HG02588 (cell line): Measurements from ENCODE around the gene FOLR3.
"Not testable (repeated sequence)": the region's sequence is repeated elsewhere in the genome, so short reads cannot be mapped to it uniquely, and the experiment has no call there.

Experiments used
- ATAC-seq: cut with Tn5 transposase; IDR thresholded peaks from one replicate; pipeline ENCODE4 v1.9.1; 2021; ENCODE audit warnings: mild to moderate bottlenecking, moderate library complexity; ENCODE audit not compliant: unreplicated experiment

Gene FOLR3

GRCh38 chr11:72135473-72135872, at the start of gene FOLR3:
Gene FOLR3, plus strand, starts transcription at chr11:72135725. Its CDS starts 228 bp downstream, at chr11:72135953.
- not testable (repeated sequence) for ATAC-seq

- ATAC-seq = no peak
Measured at GRCh38 chr11:72088076-72088808, 47.3 kb upstream of the FOLR3 start.

DNA sequence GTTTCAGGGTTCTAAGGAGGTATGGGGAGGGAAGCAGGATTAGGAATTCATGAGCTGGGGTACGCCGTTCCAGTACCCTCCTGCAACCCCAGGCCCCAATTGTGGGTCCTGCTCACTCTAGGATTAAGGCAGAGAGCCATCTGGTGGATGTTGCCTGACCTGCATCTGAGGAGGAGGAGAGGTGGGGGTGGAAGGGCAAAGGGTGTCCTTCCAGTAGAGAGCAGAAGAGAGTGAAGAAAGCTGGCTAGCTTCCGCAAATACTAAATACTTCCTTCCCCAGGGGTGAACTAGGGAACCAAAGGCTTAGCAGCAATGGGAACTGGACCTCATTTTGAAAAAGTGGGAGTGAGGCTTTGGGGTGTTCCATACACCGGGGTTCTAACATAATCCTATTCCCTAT, 44.2 kb upstream of the FOLR3 start:
- ATAC-seq = peak; percentile 46

GRCh38 chr11:72098741-72099140, 36.8 kb upstream of the FOLR3 start:
- no peak for ATAC-seq

DNA sequence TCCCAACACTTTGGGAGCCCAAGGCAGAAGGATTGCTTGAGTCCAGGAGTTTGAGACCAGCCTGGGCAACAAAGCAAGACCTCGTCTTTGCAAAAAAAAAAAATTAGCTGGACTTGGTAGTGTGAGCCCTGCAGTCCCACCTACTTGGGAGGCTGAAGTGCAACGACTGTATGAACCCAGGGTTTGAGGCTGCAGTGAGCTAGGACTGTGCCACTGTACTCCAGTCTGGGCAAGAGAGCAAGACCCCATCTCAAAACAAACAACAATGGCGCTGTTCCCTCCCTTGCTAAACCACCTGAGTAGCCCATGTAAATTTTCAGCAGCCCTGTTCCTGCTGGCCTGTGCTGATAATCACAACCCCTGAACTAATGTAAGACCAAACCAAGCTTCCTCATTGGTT, 35.5 kb upstream of the FOLR3 start:
- no peak for ATAC-seq

GRCh38 chr11:72100462-72100861, 35.1 kb upstream of the FOLR3 start:
- ATAC-seq = no peak

GRCh38 chr11:72102162-72102561, 33.4 kb upstream of the FOLR3 start:
- no peak for ATAC-seq

GRCh38 chr11:72102631-72102945, 32.9 kb upstream of the FOLR3 start:
- ATAC-seq = no peak

DNA sequence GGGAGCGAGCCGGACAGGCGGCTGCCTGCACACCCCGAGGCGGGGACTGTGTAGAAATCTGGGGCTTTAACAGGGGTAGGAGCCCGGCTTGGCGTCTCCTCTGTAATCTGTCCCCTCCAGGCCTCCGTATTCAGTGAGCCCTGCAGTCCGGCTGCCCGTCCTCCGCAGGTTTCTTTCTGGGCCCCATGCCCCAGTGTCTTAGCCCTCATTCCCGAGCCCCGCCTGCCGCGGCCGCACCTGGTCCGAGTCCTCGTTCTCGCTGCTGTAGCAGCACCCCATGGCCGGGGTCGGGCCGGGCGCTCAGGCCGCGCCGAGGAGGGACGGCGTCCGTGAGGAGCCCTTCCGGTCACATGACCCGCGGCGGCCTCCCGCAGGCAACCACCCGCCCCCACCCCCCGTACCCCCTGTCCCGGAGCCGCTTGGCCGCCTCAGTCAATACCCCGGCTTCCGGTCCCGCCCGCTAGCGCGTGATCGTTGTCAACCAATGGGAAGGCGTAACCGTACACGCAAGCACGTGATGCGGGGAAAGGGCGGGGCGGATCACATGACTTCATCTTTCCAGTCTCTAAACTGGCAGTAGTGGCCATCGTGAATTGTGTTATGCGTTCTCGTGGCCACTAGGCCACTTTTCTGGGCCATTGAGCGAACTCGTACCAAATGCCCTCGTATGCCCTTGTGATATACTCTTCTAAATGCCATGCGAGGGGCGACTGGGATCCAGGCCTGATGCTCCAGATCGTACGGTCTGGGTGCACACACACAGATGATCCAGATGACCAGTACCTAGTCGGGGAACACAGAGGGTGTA, 32.4 kb upstream of the FOLR3 start, which contains the start of gene LAMTOR1:
Gene LAMTOR1 (minus strand): TSS at position 352 of the 808 bp plus-strand sequence. CDS start 73 bp downstream, at position 279.
- peak; percentile 81 for ATAC-seq

DNA sequence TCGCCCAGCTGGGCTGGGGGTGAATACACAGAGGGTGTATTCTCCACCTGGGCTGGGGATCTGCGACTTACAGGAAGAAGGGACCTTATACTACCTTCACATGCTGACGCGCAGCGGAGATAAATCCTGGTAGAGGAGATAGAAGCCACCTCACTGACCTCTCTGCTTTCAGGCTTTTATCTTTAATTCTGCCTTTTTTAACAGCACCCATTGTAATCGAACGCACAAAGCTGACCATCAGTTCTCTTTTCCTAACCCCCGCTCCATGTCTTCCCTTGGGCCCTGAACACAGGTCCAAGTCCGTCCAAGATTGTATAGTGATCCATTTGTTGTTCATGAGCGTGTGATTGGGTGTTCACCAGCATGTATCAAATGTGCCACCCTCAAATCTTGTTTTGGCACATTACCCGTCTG, 31.8 kb upstream of the FOLR3 start:
- no peak for ATAC-seq

GRCh38 chr11:72105888-72106287, 29.6 kb upstream of the FOLR3 start, which contains the start of gene TOMT:
Gene TOMT, plus strand, starts transcription at chr11:72105924. Its CDS starts 28 bp downstream, at chr11:72105952.
- ATAC-seq = no peak

GRCh38 chr11:72111300-72112142, 24.0 kb upstream of the FOLR3 start:
- ATAC-seq = peak; percentile 1

DNA sequence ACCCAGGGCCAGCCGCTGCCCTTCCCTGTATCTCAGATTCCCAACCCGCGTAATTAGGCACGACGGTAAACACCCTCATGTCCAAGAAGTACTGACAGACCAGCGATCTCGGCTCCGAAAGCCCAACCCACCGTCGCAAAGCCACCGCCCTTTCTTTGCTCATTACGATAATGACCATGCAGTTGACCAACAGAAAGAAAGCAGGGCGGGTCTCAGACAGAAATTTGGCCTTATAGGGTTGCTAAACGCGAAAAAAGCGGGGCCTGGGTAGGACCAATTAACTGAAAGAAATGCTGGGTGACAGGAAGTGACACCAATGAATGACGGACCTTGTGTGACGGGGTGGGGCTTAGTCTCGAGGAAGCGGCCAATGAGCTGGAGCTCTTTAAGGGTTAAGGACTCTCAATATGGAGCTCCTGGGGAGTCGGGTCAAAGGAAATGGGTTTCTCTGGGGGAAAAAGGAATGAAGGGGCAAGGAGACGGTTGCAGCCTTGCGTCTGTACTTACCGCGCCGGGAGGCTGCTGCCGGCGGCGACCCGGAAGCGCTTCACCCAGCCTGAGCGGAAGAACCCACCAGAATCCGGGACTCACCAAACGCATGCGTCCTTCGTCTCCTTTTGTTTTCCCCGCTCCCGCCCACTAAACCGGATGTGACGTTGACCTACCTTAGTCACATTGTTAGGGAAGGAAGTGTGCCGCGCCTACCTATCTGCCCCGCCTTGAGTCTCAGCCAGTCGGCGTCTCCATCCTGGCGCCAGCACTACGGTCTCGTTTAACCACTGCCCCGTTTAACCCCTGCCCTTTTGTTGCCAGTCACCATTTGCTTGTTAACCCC, 23.2 kb upstream of the FOLR3 start, which contains the start of gene ANAPC15:
Gene ANAPC15 (minus strand): TSS at position 553 of the 835 bp plus-strand sequence. CDS start 1,419 bp downstream, outside the sequence.
- peak; percentile 85 for ATAC-seq

DNA sequence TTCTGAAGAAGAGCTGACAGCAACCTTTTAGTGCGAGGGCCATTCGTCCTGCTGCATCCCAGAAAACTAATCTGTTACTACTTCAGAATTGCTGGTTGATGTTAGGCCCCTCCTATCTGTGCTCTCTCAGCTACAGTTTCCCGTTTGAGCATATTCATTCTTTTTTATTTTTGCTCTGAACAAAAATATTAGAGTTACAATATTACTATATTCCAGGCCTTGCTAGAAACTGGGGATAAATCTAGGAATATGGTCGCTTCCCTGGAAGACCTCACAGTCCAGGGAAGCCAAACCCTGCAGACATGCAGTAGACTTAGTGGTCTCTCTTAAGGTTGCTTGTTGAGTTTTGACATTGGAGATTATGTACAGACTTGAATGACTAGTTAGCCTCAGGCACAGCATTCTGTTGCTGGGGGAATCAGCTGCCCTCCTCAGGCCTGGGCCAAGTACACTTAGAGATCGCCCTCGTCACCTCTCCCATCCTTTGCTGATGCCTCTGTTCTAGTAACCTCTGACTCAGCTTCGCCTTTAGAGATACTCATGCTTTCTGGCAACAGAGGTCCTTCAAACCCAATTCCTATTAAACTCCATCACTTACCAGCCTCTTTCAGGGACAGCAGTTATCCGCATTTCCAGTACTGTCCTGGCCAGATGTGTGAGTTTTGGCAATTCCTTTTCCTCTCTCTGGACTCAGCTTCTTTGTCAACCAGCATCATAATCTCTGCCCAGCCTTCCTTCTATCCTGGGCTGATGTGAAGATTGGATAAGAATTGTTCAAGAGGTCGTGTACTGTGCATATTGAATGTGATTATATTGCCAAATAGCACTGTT, 22.3 kb upstream of the FOLR3 start:
- ATAC-seq = no peak

DNA sequence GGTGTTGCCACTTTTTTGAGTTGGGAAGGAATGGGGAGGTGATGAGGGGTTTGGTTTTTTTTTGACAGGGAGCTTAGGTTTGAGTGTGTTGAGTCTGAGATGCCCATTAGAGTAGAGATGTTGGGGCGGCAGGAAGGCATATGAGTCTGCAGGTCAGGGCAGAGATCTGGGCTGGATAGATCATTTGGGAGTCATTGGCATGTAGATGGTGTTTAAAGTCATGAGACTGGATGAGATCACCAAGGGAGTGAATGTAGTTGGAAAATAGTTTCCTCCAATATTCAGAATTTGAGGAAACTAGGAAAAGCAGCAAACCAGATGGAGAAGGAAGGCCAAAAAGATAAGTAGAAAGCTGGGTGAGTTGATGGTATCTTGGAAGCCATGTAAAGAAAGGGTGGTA, 21.0 kb upstream of the FOLR3 start:
- ATAC-seq = no peak

- no peak for ATAC-seq
Measured at GRCh38 chr11:72116019-72116755, 19.3 kb upstream of the FOLR3 start.

DNA sequence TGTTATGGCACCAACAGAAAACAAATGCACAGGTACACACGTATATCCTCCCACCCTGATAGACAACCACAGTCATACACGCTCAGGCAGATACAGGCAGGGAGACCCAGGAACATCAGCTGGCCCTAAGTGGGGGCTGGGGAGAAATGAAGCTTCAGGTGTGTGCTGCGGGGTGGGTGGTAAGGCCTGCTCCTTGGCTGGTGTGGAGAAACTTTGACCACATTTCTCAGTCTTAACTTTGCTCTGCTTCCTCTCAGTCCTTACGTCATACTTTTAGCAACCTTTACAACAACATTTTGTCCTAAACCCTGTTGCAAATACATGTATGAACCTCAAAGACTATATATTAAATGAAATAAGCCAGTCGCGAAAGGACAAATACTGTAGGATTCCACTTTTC, 16.3 kb upstream of the FOLR3 start:
- no peak for ATAC-seq

DNA sequence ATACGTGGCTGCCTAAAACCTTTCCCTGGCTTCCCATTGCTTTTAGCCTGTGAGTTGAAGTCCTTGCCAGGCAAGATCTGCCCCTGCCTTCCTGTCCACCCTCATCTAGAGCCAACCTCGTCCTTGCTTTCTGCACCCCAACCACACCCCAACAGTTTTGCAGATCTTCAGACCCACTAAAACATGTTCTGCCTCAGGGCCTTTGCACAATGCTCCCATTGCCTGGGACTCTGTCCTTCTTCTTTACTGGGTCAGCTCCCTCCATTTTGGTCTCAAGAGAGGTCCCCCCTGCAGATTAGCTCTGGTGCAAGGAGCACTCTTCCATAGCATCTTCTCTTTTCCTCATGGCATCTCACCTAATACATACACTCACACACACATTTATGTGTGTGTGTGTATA, 14.6 kb upstream of the FOLR3 start:
- ATAC-seq = no peak

DNA sequence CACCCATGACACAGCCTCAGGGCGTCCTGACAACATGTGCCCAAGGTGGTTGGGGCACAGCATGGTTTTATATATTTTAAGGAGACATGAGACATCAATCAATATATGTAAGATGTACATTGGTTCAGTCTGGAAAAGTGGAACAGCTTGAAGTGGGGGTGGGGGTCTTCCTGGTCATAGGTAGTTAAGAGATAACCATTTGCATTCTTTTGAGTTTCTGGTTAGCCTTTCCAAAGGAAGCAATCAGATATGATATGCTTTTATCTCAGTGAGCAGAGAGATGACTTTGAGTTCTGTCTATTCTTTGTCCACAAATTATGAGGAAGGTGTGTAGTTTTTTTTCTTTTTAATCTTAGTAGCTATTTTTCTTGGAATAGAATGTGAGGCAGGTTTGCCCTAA, 12.9 kb upstream of the FOLR3 start:
- ATAC-seq = no peak
